ENCODE measurements around the gene SRSF2.
"Not testable (repeated sequence)": the region's sequence is repeated elsewhere in the genome, so short reads cannot be mapped to it uniquely, and the experiment has no call there.

SRSF2 gene

GRCh38 chr17:76700617-76701470 is 36.3 kb downstream of the SRSF2 start:
- no peak for DNase-seq (ENCODE audit: low read depth in 2 of 2)

- DNase-seq (ENCODE audit: low read depth in 2 of 2), result no peak
Observed at GRCh38 chr17:76700270-76700616, 36.9 kb downstream of the SRSF2 start.

GRCh38 chr17:76698466-76698977 is 38.6 kb downstream of the SRSF2 start:
- DNase-seq (ENCODE audit: low read depth in 2 of 2), result not testable (repeated sequence)

DNA sequence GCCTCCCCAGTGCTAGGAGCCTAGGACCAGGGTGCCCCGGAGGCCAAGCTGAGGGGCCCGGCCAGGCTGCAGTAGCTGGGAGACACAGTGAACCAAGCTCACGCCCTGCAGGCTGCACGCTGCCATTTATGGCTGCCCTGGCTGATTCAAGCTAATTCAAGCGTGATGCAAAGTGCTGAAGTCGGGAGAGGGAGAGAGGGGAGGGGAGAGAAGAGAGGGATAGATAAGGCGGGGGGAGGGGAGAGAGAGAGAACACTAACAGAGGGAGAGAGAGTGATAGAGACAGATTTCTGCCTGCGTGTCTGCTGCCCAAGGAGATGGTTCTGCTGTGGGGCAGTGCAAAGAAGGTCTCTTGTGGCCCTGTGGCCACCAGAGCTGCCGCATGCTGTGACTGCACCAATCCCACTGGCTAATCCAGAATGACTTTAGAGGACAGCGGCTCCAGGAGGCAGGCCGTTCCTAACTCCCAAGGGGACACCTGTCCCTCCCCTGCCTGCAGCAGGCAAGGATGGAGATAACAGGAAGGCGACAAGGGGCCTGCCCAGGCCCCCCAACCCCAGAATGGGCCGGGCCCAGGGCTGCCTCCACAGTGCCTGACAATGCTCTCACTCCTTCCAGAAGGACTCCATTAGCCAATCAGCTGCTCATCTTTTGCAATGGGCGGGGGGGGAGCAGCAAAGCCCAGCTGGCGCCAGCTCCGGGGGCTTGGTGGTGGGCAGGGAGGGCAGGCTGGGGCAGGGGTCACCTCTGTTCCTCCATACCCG is 39.2 kb downstream of the SRSF2 start:
- no peak for DNase-seq (ENCODE audit: low read depth in 2 of 2)

DNA sequence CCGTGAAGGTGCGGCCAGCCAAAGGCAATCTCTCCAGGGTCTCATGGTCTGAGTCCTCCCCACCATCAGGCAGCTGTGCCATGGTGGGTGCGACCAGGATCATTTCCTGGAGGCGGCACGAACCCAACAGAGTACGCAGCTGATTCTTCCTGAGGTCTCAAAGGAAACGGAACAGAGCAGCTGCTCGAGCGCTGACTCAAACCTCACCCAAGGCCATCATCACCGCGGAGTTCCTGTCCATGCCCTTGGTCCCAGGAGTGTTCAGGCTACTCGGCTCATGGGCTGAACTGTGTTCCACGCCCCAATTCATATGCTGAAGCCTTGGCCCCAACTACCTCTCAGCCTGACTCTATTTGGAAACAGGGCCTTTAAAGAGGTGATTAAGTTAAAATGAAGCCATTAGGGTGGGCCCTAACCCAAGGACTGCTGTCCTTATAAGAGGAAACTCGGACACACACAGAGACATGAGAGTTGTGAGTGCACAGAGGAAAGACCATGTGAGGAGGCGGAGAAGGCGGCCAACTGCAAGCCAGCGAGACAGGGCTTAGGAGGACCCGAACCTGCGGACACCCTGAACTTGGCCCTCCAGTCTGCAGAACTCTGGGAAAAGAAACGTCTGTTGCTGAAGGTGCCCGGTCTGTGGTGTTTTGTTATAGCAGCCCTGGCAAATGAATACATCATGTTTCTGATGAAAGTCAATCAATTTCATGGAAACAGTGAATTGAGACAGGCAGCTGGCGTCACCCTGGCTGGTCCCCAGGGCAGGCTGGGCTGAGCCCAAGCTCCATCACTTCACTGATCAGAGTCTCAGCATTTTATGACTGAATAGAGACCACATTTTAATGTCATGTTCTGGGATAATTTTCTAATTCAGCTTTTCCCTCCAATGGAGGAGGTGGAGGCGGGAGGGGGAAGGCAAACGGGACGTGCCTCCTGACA is 40.1 kb downstream of the SRSF2 start:
- no peak for DNase-seq (ENCODE audit: low read depth in 2 of 2)

GRCh38 chr17:76695059-76695831 is 41.9 kb downstream of the SRSF2 start:
- no peak for DNase-seq (ENCODE audit: low read depth in 2 of 2)

DNA sequence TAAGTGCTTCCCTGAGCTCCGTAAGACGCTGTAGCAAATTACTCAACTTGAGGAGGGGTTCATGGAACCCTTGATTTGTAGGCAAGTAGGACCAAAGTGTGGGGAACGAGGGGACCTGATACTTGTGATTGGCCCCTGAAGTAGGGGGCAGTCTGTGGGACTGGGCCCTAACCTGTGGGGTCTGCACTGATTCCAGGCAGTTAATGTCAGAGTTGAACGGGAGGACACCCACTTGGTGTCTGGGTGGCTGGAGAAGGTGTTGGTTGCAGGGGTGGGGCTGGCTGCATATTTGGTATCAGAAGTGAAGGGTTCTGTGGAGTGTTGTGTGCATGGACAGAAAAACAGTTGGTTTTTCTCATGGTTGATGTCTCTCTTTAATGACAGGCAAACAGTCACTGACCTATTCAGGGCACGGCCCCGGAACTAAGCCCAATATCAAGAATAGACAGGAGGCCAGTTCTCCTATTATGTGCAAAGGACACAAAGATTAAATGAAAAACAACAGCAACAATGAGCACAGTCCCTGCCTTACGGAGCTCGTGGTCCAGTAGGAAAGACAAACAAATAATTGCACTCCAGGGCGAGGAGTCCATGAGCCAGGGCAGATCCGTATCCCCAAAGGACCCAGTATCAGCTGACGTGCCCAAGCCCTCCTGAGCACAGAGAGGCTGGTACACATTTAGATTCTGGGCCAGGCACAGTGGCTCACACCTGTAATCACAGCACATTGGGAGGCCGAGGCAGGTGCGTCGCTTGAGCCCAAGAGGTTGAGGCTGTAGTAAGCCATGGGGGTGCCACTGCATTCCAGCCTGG is 45.5 kb downstream of the SRSF2 start:
- no peak for DNase-seq (ENCODE audit: low read depth in 2 of 2)

- DNase-seq (ENCODE audit: low read depth in 2 of 2), result no peak
Observed at GRCh38 chr17:76690596-76691280, 46.4 kb downstream of the SRSF2 start.

DNA sequence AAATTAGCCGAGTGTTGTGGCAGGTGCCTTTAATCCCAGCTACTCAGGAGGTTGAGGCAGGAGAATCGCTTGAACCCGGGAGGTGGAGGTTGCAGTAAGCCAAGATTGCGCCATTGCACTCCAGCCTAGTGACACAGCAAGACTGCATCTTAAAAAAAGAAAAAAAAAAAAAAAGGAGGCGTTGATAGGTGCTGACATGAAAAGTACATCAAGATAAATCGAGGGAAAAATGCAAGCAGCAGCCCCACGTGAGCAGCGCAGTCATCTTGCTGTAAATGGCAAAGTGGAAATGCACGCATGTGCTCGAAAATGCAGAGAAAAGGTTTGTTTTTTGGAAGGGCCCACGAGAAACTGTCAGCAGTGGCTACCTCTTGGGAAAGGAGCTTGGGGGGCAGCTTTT is 47.3 kb downstream of the SRSF2 start:
- DNase-seq (ENCODE audit: low read depth in 2 of 2), result no peak

GRCh38 chr17:76688165-76688622 is 48.9 kb downstream of the SRSF2 start:
- no peak for DNase-seq (ENCODE audit: low read depth in 2 of 2)

GRCh38 chr17:76687298-76688164 is 49.6 kb downstream of the SRSF2 start:
- DNase-seq (ENCODE audit: low read depth in 2 of 2), result no peak

DNA sequence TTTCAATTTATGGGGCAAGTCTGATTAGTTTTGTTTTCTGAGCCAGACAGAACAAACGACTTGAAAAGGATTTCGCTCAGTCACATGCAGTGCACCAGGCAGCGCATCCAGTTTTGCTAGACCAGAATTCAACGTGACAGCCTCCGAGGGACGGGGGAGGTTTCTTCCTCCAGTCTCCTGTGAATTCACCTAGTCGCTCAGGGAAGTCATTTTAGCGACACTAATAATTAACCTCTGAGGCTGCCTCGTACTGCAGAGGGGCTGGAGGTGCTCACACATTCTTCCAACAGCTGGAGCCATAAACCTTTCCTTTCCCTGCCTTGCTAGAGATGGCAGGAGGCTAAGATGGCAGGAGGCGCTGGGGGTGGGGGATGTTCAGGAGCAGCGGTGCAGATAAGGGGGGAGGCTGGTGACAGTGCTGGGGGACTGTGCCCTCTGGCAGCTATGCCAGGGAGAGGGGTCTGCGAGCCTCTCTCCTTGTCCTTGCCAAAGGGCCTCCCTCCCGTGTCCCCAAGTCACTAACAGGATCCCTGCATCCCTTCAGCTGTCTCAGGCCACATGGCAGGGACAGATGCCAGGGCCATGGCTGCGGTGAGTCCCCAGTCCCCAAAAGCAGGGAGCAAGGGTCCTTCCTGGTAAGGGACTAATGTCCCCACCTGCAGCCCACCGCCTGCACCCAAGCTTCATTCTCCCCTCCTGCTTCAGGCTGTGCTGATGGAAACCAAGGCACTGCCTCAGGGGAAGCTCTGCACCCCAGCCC is 50.4 kb downstream of the SRSF2 start:
- no peak for DNase-seq (ENCODE audit: low read depth in 2 of 2)

- no peak for DNase-seq (ENCODE audit: low read depth in 2 of 2)
Observed at GRCh38 chr17:76685846-76686245, 51.3 kb downstream of the SRSF2 start.

DNA sequence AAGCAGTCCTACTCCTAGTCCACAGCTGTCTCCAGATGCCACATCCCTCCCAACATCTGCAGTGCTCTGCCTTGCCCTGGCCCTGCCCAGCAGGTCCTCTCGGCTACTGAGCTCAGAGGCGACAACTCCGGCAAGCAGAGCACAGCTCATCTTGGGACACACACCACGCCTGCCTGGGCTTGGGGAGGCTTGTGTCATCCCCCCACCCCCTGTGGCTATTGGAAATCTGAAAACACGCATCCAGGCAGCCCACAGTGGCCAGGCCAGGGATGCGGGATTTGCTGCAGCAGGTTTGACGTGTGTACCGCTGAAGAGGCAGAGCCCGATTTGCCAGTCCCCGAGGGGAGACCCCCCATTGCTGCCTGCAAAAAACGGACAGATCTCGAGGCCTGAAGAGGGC is 51.8 kb downstream of the SRSF2 start:
- no peak for DNase-seq (ENCODE audit: low read depth in 2 of 2)

DNA sequence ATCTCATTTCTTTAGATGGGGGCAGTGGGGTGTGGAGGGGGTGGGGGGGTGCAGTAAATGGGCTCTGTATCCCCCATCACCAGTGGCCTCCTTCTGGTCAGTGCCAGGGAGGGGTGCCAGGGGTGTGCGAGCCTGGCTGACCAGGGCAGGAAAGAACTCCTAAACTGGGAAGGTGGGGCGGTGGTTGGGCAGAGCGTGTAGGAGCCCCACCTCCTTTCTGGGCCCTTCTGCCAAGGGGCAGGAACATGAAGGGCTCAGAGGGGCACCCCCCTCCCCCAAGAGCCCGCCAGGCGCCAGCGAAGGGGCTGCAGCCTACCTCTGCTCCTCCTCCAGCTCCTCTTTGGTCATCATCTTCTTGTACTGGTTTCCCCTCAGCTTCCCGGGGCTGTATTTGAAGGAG is 52.4 kb downstream of the SRSF2 start:
- no peak for DNase-seq (ENCODE audit: low read depth in 2 of 2)

All from fibroblast of skin of left biceps (primary cell).